ENCODE measurements around the gene HLCS.
"Not testable (repeated sequence)": the region's sequence is repeated elsewhere in the genome, so short reads cannot be mapped to it uniquely, and the experiment has no call there.

HLCS gene

GRCh38 chr21:36816026-36816425 lies 150.4 kb downstream of the HLCS start:
- in situ Hi-C loops (cut with HindIII; ENCODE audit: low sequenced_read_pairs), result not testable (repeated sequence)

- in situ Hi-C loops (cut with HindIII; ENCODE audit: low sequenced_read_pairs), result no loop called here
Measured at GRCh38 chr21:36815284-36815683, 151.2 kb downstream of the HLCS start.

- in situ Hi-C loops (cut with HindIII; ENCODE audit: low sequenced_read_pairs), result no loop called here
Measured at GRCh38 chr21:36813052-36813451, 153.4 kb downstream of the HLCS start.

- in situ Hi-C loops (cut with HindIII; ENCODE audit: low sequenced_read_pairs), result no loop called here
Measured at GRCh38 chr21:36811762-36812161, 154.7 kb downstream of the HLCS start.

- in situ Hi-C loops (cut with HindIII; ENCODE audit: low sequenced_read_pairs), result no loop called here
Measured at GRCh38 chr21:36810443-36810842, 156.0 kb downstream of the HLCS start.

GRCh38 chr21:36807422-36807928 lies 159.0 kb downstream of the HLCS start:
- in situ Hi-C loops (cut with HindIII; ENCODE audit: low sequenced_read_pairs), result no loop called here

- in situ Hi-C loops (cut with HindIII; ENCODE audit: low sequenced_read_pairs), result no loop called here
Measured at GRCh38 chr21:36806103-36806502, 160.4 kb downstream of the HLCS start.

GRCh38 chr21:36804874-36805611 lies 161.4 kb downstream of the HLCS start:
- in situ Hi-C loops (cut with HindIII; ENCODE audit: low sequenced_read_pairs), result no loop called here

GRCh38 chr21:36803816-36804439 lies 162.5 kb downstream of the HLCS start:
- in situ Hi-C loops (cut with HindIII; ENCODE audit: low sequenced_read_pairs), result no loop called here

- in situ Hi-C loops (cut with HindIII; ENCODE audit: low sequenced_read_pairs), result no loop called here
Measured at GRCh38 chr21:36803051-36803645, 163.3 kb downstream of the HLCS start.

- in situ Hi-C loops (cut with HindIII; ENCODE audit: low sequenced_read_pairs), result no loop called here
Measured at GRCh38 chr21:36800734-36801133, 165.7 kb downstream of the HLCS start.

GRCh38 chr21:36799869-36800268 lies 166.6 kb downstream of the HLCS start:
- in situ Hi-C loops (cut with HindIII; ENCODE audit: low sequenced_read_pairs), result no loop called here

- in situ Hi-C loops (cut with HindIII; ENCODE audit: low sequenced_read_pairs), result no loop called here
Measured at GRCh38 chr21:36798491-36798890, 168.0 kb downstream of the HLCS start.

- in situ Hi-C loops (cut with HindIII; ENCODE audit: low sequenced_read_pairs), result no loop called here
Measured at GRCh38 chr21:36796070-36796469, 170.4 kb downstream of the HLCS start.

GRCh38 chr21:36792505-36792967 lies 173.9 kb downstream of the HLCS start:
- in situ Hi-C loops (cut with HindIII; ENCODE audit: low sequenced_read_pairs), result no loop called here

- in situ Hi-C loops (cut with HindIII; ENCODE audit: low sequenced_read_pairs), result no loop called here
Measured at GRCh38 chr21:36791695-36792470, 174.6 kb downstream of the HLCS start.

- in situ Hi-C loops (cut with HindIII; ENCODE audit: low sequenced_read_pairs), result no loop called here
Measured at GRCh38 chr21:36791180-36791579, 175.3 kb downstream of the HLCS start.

- in situ Hi-C loops (cut with HindIII; ENCODE audit: low sequenced_read_pairs), result no loop called here
Measured at GRCh38 chr21:36790616-36791015, 175.9 kb downstream of the HLCS start.

GRCh38 chr21:36788120-36788638 lies 178.3 kb downstream of the HLCS start:
- in situ Hi-C loops (cut with HindIII; ENCODE audit: low sequenced_read_pairs), result no loop called here

GRCh38 chr21:36786186-36786585 lies 180.3 kb downstream of the HLCS start:
- in situ Hi-C loops (cut with HindIII; ENCODE audit: low sequenced_read_pairs), result no loop called here

GRCh38 chr21:36785615-36786014 lies 180.9 kb downstream of the HLCS start:
- in situ Hi-C loops (cut with HindIII; ENCODE audit: low sequenced_read_pairs), result no loop called here
